K562 (cell line): ENCODE results near the gene PHF10. TPM values are rescaled to one million over a fixed set of nuclear protein-coding genes. Genes with fewer than 3 reads are reported as not detected.

Source experiments
- ATAC-seq: fragments of 200-7000 bp; cut with Tn5 transposase; 3 replicates; pipeline ENCODE4 v1.9.1; 2020; ENCODE audit warnings: moderate library complexity
- BruUV-seq: library from RNA; stranded (reverse); fragments of 400-500 nt; replicated peaks from 2 replicates; lab custom pipeline; 2021; lab: Mats Ljungman, UMichigan
- CTCF ChIA-PET: fragments of 300-600 bp; formaldehyde crosslinking; extraction: SDS; loops from one replicate; lab custom pipeline; 2021; ENCODE audit warnings: low intra/inter-chr PET ratio; lab: Yijun Ruan, JAX
- POLR2A ChIA-PET: fragments of 300-600, 350-650 bp; sonication (Branson Sonifier 250); formaldehyde crosslinking; extraction: SDS; loops from one replicate; lab custom pipeline; 2021; ENCODE audit warnings: antibody characterized with exemption, inconsistent platforms; lab: Yijun Ruan, JAX
- DNase-seq, 4 experiments: peaks; one replicate each; pipeline versions ENCODE4 v3.0.0 to v3.0.0-alpha.2; 2011 to 2018; ENCODE audit warnings: low spot score in 3 of 4, mixed read lengths in 3 of 4; ENCODE audit errors: extremely low read depth in 1 of 4
- FAIRE-seq: peaks from 2 replicates; lab custom pipeline; 2011; peaks lifted over from hg19 to GRCh38; lab: Jason Lieb, UNC
- H2AFZ ChIP-seq: 2 replicates; pipeline ENCODE4 v1.6.0; 2011; ENCODE audit warnings: low read depth, low read length, control low read depth, inconsistent platforms
- H3K27ac ChIP-seq: fragments of 200-600 bp; 3 replicates; pipeline ENCODE4 v1.8.0; 2011; ENCODE audit warnings: low read depth, mild to moderate bottlenecking, control low read depth, inconsistent platforms, low read length, moderate library complexity, mixed read lengths; ENCODE audit errors: extremely low read depth
- H3K27me3 ChIP-seq, 2 experiments: fragments of 300-600 bp in 1 of 2; 2 replicates in 1 of 2; 3 replicates in 1 of 2; pipeline versions ENCODE4 v1.6.0 to v1.8.0; 2011; ENCODE audit warnings: inconsistent platforms in 2 of 2, low read length in 2 of 2, mild to moderate bottlenecking in 1 of 2, mixed read lengths in 1 of 2, moderate library complexity in 1 of 2; ENCODE audit not compliant: control insufficient read depth in 2 of 2, insufficient read depth in 2 of 2
- H3K36me3 ChIP-seq: fragments of 300-600 bp; 3 replicates; pipeline ENCODE4 v1.8.0; 2011; ENCODE audit warnings: mild to moderate bottlenecking, low read length, inconsistent platforms; ENCODE audit not compliant: control insufficient read depth, insufficient read depth
- H3K4me1 ChIP-seq, 2 experiments: fragments of 200-600 bp in 1 of 2; replicated peaks in 1 of 2; 2 replicates in 1 of 2; 3 replicates in 1 of 2; pipeline versions ENCODE4 v1.5.1 to v1.8.0; 2011; ENCODE audit warnings: inconsistent platforms in 2 of 2, low read length in 2 of 2, mild to moderate bottlenecking in 1 of 2, mixed read lengths in 1 of 2, moderate library complexity in 1 of 2; ENCODE audit not compliant: control insufficient read depth in 2 of 2, insufficient read depth in 2 of 2
- H3K4me2 ChIP-seq: 2 replicates; pipeline ENCODE4 v1.6.1; 2011; ENCODE audit warnings: low read length, control low read depth, inconsistent platforms, mixed read lengths; ENCODE audit not compliant: insufficient read depth
- H3K4me3 ChIP-seq: fragments of 200-600 bp; sonication (generic), shearing (Covaris generic); 2 replicates; pipeline ENCODE4 v1.5.1; 2016; ENCODE audit warnings: control low read depth, inconsistent platforms
- H3K79me2 ChIP-seq: fragments of 200-600 bp; 3 replicates; pipeline ENCODE4 v1.8.0; 2011; ENCODE audit warnings: low read length, inconsistent platforms; ENCODE audit not compliant: control insufficient read depth, insufficient read depth
- H3K9ac ChIP-seq, 2 experiments: 2 replicates each; pipeline versions ENCODE4 v1.6.0 to v1.6.1; 2011; ENCODE audit warnings: low read depth in 2 of 2, low read length in 2 of 2, control low read depth in 1 of 2, inconsistent platforms in 1 of 2, mild to moderate bottlenecking in 1 of 2, mixed read lengths in 1 of 2; ENCODE audit not compliant: insufficient read depth in 1 of 2
- H3K9me1 ChIP-seq: one replicate; pipeline ENCODE4 v1.6.0; 2011; ENCODE audit warnings: inconsistent platforms, mild to moderate bottlenecking, low read length, moderate library complexity; ENCODE audit not compliant: control insufficient read depth, insufficient read depth
- H3K9me3 ChIP-seq: replicated peaks from 2 replicates; pipeline ENCODE4 v1.5.1; 2011; ENCODE audit warnings: low read depth, low read length, inconsistent platforms; ENCODE audit not compliant: control insufficient read depth, insufficient read depth
- H4K20me1 ChIP-seq: replicated peaks from 2 replicates; pipeline ENCODE4 v1.6.1; 2011; ENCODE audit warnings: low read length, inconsistent platforms, mixed read lengths; ENCODE audit not compliant: control insufficient read depth, insufficient read depth
- BCOR ChIP-seq: fragments of 450-650 bp; IDR thresholded peaks from 2 replicates; pipeline ENCODE4 v1.6.1; 2016
- CREB3 ChIP-seq: fragments of 450-650 bp; conservative IDR thresholded peaks from 2 replicates; pipeline ENCODE4 v1.6.1; 2016; ENCODE audit warnings: missing genetic modification characterization, low read depth, mild to moderate bottlenecking, missing compliant biosample characterization, moderate library complexity
- CREB3L1 ChIP-seq: fragments of 450-650 bp; IDR thresholded peaks from 2 replicates; pipeline ENCODE4 v1.6.1; 2014; ENCODE audit warnings: low read depth, mild to moderate bottlenecking, moderate library complexity, borderline replicate concordance
- NR2F6 ChIP-seq: fragments of 450-650 bp; formaldehyde crosslinking; IDR thresholded peaks from 2 replicates; pipeline ENCODE4 v1.4.0; 2020; ENCODE audit warnings: mild to moderate bottlenecking
- POLR2AphosphoS2 ChIP-seq: IDR thresholded peaks from 2 replicates; pipeline ENCODE4 v1.6.1; 2012; ENCODE audit warnings: low read length, improper control_type of control experiment
- ZNF830 ChIP-seq: fragments of 250-450 bp; sonication (Bioruptor Pico); IDR thresholded peaks from 2 replicates; pipeline ENCODE4 v1.5.0; 2021; ENCODE audit warnings: mild to moderate bottlenecking
- WGBS: fragments of 100-300 bp; shearing (Covaris generic); methylation state at CpG from one replicate; pipeline ENCODE4 v1.1.6; 2016; ENCODE audit warnings: low coverage, mixed read lengths; ENCODE audit not compliant: insufficient coverage; ENCODE audit errors: missing lambda C conversion rate; 5-methylcytosine and 5-hydroxymethylcytosine counted together
- in situ Hi-C: fragments of 300-500 bp; cut with MboI; formaldehyde crosslinking; loops from 4 replicates; pipeline ENCODE4 v1.15.0; 2018; ENCODE audit warnings: inconsistent platforms, mixed read lengths
- intact Hi-C: fragments of 100-400 bp; cut with micrococcal nuclease; formaldehyde crosslinking; loops from 2 replicates; pipeline ENCODE4 v1.14.2; 2022
- polyA plus RNA-seq, 8 experiments: library from polyadenylated mRNA; depleted of rRNA in 4 of 8; stranded (reverse) in 5 of 8; unstranded in 3 of 8; fragments of >200 nt; fragmentation: Nextera tagmentation in 2 of 8; fragmentation: Illumina TruSeq in 1 of 8; extraction: Ambion mirVana in 2 of 8; extraction: Trizol in 1 of 8; gene quantifications; 2 replicates each; pipeline versions ENCODE4 v1.2.1 to v1.2.3, GENCODE V29; 2011 to 2014; ENCODE audit warnings: inconsistent platforms in 1 of 8, missing spikeins in 1 of 8
- total RNA-seq, 7 experiments: library from RNA; depleted of rRNA in 6 of 7; stranded (reverse); fragments of >200 nt in 6 of 7; fragmentation: Illumina TruSeq in 2 of 7; extraction: Trizol in 2 of 7; gene quantifications; 2 replicates each; pipeline versions ENCODE4 v1.2.1 to v1.2.3, GENCODE V29; 2011 to 2021; ENCODE audit warnings: low replicate concordance in 1 of 7
- TF ChIP-seq, protein P1 (sequence below): sonication (generic); formaldehyde crosslinking; IDR thresholded peaks from 2 replicates; pipeline ENCODE4 v1.8.0; 2022; ENCODE audit warnings: missing genetic modification reagents, mild to moderate bottlenecking, moderate library complexity, borderline replicate concordance

The PHF10 gene
- total and polyA plus RNA-seq, 9 of the 15 experiments (the other 6 are each of a cell fraction or from before 2014, with no cell fraction given): 23.9 to 88.9 (median 46.0) TPM

- intact Hi-C loops: no loop called here
- 0 out of 2 replicates have a peak overlapping the region, but pooled peaks have one; percentile 41 for H2AFZ ChIP-seq
- ChIA-PET POLR2A (interaction anchor here (0.8 to 2.4 kb wide), 3 partner anchors 11 to 14 kb away, joined by 3 to 6 read pairs (median 4); partner anchors contain the start of genes DYNLT2 and ERMARD), CTCF (no interaction called here)
- no peak for FAIRE-seq
- H3K9me3 ChIP-seq: no peaks in the 10 kb centered on the region
- no peak overlapping the region for H3K9ac ChIP-seq
- WGBS: 19% methylated on average over 2 of the region's 2 CpGs
- H3K27me3 ChIP-seq: no peaks in the 10 kb centered on the region
- no peak overlapping the region for H3K4me2 ChIP-seq
- H3K27ac ChIP-seq: no peak overlapping the region
- in situ Hi-C loops: no loop called here
- no TSS peak for BruUV-seq
- no peaks in the 10 kb centered on the region for H3K9me1 ChIP-seq
- H3K4me3 ChIP-seq: no peak overlapping the region
- H3K36me3 ChIP-seq: no peaks in the 10 kb centered on the region
- H4K20me1 ChIP-seq: no peaks in the 10 kb centered on the region
- ATAC-seq: no peak
- no peaks in the 10 kb centered on the region for H3K79me2 ChIP-seq
- TF ChIP-seq ZNF830 (CRISPR knock-in tag) (no peak), CREB3 (tag) (no peak), NR2F6 (CRISPR knock-in tag) (no peak), POLR2AphosphoS2 (no peak), CREB3L1 (no peak), BCOR (no peak)
- TF ChIP-seq, protein P1, sequence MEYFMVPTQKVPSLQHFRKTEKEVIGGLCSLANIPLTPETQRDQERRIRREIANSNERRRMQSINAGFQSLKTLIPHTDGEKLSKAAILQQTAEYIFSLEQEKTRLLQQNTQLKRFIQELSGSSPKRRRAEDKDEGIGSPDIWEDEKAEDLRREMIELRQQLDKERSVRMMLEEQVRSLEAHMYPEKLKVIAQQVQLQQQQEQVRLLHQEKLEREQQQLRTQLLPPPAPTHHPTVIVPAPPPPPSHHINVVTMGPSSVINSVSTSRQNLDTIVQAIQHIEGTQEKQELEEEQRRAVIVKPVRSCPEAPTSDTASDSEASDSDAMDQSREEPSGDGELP (CRISPR knock-in tag): no peak
- DNase-seq: no peak
- no peaks in the 10 kb centered on the region for H3K4me1 ChIP-seq
These were observed 14.8 kb upstream of the PHF10 start for GRCh38 chr6:169738976-169739529.
